Psoas muscle (tissue), 8 donors: ENCODE data around the gene LEMD1. TPM values are rescaled to one million over a fixed set of nuclear protein-coding genes. Genes with fewer than 3 reads are reported as not detected.

Experiments used
- ATAC-seq, 4 donors: fragments of 200-7000 bp; cut with Tn5 transposase; one replicate each; pipeline ENCODE4 v1.9.1; 2020; ENCODE audit warnings: moderate library complexity in 3 of 4, mild to moderate bottlenecking in 2 of 4
- DNase-seq, 2 donors: peaks; one replicate each; pipeline ENCODE4 v3.0.0-alpha.2; 2020
- H3K27ac ChIP-seq: fragments of 200-600 bp; one replicate; pipeline ENCODE4 v1.8.0; 2022
- H3K27me3 ChIP-seq, 3 donors: fragments of 200-600 bp in 1 of 3; one replicate each; pipeline versions ENCODE4 v1.6.1 to v1.8.0; 2013 to 2022; ENCODE audit warnings: low read length in 2 of 3, mild to moderate bottlenecking in 2 of 3, moderate library complexity in 1 of 3; ENCODE audit not compliant: insufficient read depth in 3 of 3
- H3K36me3 ChIP-seq, 2 donors: fragments of 200-600 bp in 1 of 2; one replicate each; pipeline versions ENCODE4 v1.6.1 to v1.8.0; 2013 to 2022; ENCODE audit warnings: low read depth in 1 of 2, mild to moderate bottlenecking in 1 of 2, moderate library complexity in 1 of 2; ENCODE audit not compliant: insufficient read depth in 1 of 2
- H3K4me1 ChIP-seq: fragments of 200-600 bp; one replicate; pipeline ENCODE4 v1.8.0; 2022
- H3K4me3 ChIP-seq: fragments of 200-600 bp; one replicate; pipeline ENCODE4 v1.8.0; 2022; ENCODE audit warnings: mild to moderate bottlenecking
- H3K9me3 ChIP-seq: fragments of 200-600 bp; one replicate; pipeline ENCODE4 v1.8.0; 2022
- WGBS, 3 donors: extraction: QIAGEN DNeasy Blood & Tissue Kit; methylation state at CpG; one replicate each; pipeline versions ENCODE4 v1.1.6 to v1.1.7; 2013; 5-methylcytosine and 5-hydroxymethylcytosine counted together
- intact Hi-C, 2 donors: fragments of 100-400 bp; cut with DNase I; formaldehyde crosslinking; loops; one replicate each; pipeline versions ENCODE4 v1.11.0 to v1.14.2; 2022
- polyA plus RNA-seq, 3 donors: library from polyadenylated mRNA; stranded (reverse); fragments of 200-250 nt; gene quantifications; one replicate each; pipeline ENCODE4 v1.2.3, GENCODE V29; 2013
- total RNA-seq, 4 donors: library from RNA; stranded (reverse); fragmentation: NEBNext Ultra II Directional in 2 of 4; extraction: Animal tissue kit (Norgen Biotek cat#: 25700) in 2 of 4; gene quantifications; one replicate each; pipeline versions ENCODE4 v1.2.1 to v1.2.4, GENCODE V29; 2021 to 2023
- TF ChIP-seq, protein P1 (sequence below): fragments of 200-600 bp; IDR thresholded peaks from one replicate; pipeline ENCODE4 v1.8.0; 2022; ENCODE audit warnings: antibody characterized with exemption
- donor health status: healthy with polysubstance abuse.
- donor health status: DM: no; HTN: no; CAD: no; lungs with moderate emphysema.
- donor health status: Bipolar disorder and iron deficiency.
- donor health status: healthy.
- donor health status: DM: yes; HTN: yes; CAD: no.
- donor health status: DM: no; HTN: no; CAD: no.
- donor health status: DM: no; HTN: no; CAD: no.
- donor health status: DM: yes; HTN: yes; CAD: no.

The LEMD1 gene
- total and polyA plus RNA-seq, 7 donors, result not detected

DNA sequence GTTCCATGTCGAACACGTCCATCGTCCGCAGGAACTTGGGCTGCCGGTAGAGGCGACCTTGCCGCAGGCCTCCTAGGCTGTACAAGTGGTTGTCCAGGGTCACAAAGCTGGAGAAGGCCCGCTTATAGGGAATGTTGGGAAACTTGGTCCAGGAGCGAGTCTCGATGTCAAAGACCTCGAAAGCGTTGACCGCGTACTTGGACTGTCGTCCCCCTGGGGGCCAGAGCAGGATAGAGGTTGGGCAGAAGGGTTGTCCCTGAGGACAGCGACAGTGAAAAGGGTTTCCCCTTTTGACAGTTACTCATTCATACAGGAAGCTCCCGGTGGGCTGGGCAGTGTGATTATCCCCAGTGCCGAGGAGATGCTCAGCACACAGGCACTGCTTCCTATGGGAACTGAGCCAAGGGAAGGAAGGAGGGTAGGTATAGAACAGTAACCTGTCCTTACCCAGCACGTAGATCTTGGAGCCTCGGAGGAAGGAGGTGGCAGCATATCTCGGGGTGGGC, 82.6 kb downstream of the LEMD1 start:
- 84 to 90% (median 88%) methylated on average over 21 of the region's 21 CpGs for WGBS, 3 donors
- H3K4me1 ChIP-seq, result peaks cover 12% of the 10 kb centered on the region
- intact Hi-C loops, result loop anchor here in 1 of 2 donors (5.0 kb wide), 1 partner anchor 183 kb away; no protein-coding TSS in a partner anchor
- DNase-seq, result no peak
- TF ChIP-seq, protein P1, sequence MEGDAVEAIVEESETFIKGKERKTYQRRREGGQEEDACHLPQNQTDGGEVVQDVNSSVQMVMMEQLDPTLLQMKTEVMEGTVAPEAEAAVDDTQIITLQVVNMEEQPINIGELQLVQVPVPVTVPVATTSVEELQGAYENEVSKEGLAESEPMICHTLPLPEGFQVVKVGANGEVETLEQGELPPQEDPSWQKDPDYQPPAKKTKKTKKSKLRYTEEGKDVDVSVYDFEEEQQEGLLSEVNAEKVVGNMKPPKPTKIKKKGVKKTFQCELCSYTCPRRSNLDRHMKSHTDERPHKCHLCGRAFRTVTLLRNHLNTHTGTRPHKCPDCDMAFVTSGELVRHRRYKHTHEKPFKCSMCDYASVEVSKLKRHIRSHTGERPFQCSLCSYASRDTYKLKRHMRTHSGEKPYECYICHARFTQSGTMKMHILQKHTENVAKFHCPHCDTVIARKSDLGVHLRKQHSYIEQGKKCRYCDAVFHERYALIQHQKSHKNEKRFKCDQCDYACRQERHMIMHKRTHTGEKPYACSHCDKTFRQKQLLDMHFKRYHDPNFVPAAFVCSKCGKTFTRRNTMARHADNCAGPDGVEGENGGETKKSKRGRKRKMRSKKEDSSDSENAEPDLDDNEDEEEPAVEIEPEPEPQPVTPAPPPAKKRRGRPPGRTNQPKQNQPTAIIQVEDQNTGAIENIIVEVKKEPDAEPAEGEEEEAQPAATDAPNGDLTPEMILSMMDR, result no peak
- no peak for ATAC-seq
- H3K4me3 ChIP-seq, result no peak overlapping the region
- H3K9me3 ChIP-seq, result no peaks in the 10 kb centered on the region
- H3K27ac ChIP-seq, result no peak overlapping the region
- H3K27me3 ChIP-seq, result peaks cover 0 to 17% (median 7%) of the 10 kb centered on the region in 3 donors
- H3K36me3 ChIP-seq, result no peaks in the 10 kb centered on the region

DNA sequence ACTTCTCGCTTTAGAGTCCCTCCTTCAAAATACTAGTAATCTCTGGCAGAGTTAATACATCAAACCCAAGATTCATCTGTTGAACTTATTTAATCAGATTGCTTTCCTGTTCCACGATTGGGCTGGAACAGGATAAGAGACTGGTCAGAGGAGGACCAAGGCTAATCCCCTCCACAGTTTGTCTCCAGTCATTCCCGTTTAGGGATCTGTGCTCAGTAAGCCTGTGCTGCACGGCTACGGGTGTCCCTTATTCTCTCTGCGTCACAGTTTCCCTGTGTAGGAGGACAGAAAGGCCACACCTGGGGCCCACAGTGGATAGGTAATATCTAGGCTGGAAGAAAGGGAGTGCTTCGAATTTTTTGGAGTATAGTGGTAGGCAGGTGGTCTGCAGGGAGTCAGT, 83.8 kb downstream of the LEMD1 start:
- Histone ChIP-seq H3K36me3 (no peaks in the 10 kb centered on the region), H3K9me3 (no peaks in the 10 kb centered on the region), H3K4me3 (no peak overlapping the region), H3K27me3 (peaks cover 0 to 5% (median 0%) of the 10 kb centered on the region in 3 donors), H3K27ac (no peak overlapping the region), H3K4me1 (peaks cover 5% of the 10 kb centered on the region)
- TF ChIP-seq, protein P1, result no peak
- 68 to 73% (median 68%) methylated on average over 7 of the region's 7 CpGs for WGBS, 3 donors
- intact Hi-C loops, result loop anchor here in 1 of 2 donors (5.0 kb wide), 1 partner anchor 184 kb away; no protein-coding TSS in a partner anchor
- ATAC-seq (no peak), DNase-seq (no peak)

DNA sequence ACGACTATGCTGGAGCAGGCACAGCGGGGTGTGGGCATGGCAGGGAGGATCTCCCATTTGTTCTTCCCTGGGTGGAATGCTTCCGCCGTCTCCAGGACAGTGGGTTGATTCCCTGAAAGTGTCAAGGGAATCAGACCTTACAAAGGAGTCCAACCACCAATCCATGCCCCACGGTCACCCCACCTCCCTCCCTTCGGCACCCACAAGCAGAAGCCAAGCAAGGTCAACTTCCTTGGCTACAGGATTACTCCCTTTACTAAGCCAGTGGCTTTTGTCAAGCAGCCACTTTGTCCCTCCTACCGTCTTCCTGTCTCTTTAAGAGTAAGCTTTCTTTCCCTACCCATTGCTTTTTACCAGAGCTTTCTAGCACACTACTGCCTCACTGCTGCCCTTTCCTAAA, 84.4 kb downstream of the LEMD1 start:
- Histone ChIP-seq H3K4me3 (no peak overlapping the region), H3K27ac (no peak overlapping the region), H3K27me3 (no peaks in the 10 kb centered on the region), H3K36me3 (no peaks in the 10 kb centered on the region), H3K4me1 (peaks cover 10% of the 10 kb centered on the region), H3K9me3 (no peaks in the 10 kb centered on the region)
- no peak for ATAC-seq
- intact Hi-C loops, result loop anchor here in 1 of 2 donors (5.0 kb wide), 1 partner anchor 185 kb away; no protein-coding TSS in a partner anchor
- no peak for DNase-seq
- 66 to 80% (median 69%) methylated on average over 7 of the region's 7 CpGs for WGBS, 3 donors
- TF ChIP-seq, protein P1, result no peak

DNA sequence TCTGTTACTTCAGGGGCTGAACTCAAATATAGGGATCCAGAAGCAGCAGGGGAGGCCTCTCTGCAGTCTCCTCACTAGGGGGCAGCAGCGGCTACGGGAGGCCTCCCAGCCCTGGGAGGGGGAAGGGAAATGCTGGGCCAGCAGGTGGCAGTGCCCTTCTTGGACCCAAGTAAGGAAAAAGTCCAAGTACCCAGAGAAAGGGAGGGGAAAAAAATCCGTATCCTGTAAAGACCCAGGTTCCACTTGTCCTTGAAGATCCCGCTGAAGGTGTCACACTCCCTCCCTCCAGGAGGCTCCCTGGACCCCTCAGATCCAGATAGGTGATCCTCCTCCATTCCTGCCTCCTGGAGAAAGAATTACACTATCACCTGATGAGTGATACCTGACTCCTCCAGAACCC, 86.2 kb downstream of the LEMD1 start:
- ATAC-seq, result peak; percentile 72 to 87 (median 85)
- Histone ChIP-seq H3K9me3 (no peaks in the 10 kb centered on the region), H3K4me1 (peaks cover 20% of the 10 kb centered on the region), H3K27ac (no peak overlapping the region), H3K36me3 (no peaks in the 10 kb centered on the region), H3K27me3 (no peaks in the 10 kb centered on the region), H3K4me3 (no peak overlapping the region)
- intact Hi-C loops, result loop anchor here in 1 of 2 donors (5.0 kb wide), 1 partner anchor 187 kb away; no protein-coding TSS in a partner anchor
- TF ChIP-seq, protein P1, result peak; percentile 81
- WGBS, 3 donors, result 4 to 9% (median 5%) methylated on average over 4 of the region's 4 CpGs
- DNase-seq, result peak; percentile 63 to 86
